NK-92 treated with Interleukin-12 subunit alpha and Interleukin-12 subunit beta, amount 100 ng/mL, for 24 hours (cell line): ENCODE data around the gene NR2F1.

Source experiments
- DNase-seq: peaks from one replicate; lab custom pipeline; 2025; lab: John Stamatoyannopoulos, UW

Gene NR2F1

DNA sequence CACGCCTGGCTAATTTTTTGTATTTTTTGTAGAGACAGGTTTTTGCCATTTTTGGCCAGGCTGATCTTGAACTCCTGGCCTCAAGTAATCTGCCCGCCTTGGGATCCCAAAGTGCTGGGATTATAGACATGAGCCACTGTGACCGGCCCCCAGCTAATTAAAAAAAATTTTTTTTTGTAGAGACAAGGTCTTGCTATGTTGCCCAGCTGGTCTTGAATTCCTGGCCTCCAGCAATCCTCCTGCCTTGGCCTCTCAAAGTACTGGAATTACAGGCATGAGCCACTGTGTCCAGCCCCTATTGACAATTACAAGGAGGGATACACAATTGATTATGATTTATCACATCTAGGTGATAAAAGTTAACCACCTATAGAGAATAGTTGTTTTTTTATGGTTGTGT is 59.5 kb downstream of the NR2F1 start:
- DNase-seq: no peak
